ENCODE results near the gene RBBP8. TPM values are rescaled to one million over a fixed set of nuclear protein-coding genes. Genes with fewer than 3 reads are reported as not detected.
A peak's percentile ranks its signal among the peaks of the same experiment; 100 is the strongest.

The RBBP8 gene
- total and polyA plus RNA-seq, 10 of the 15 experiments (the other 5 are each of a cell fraction or from before 2014, with no cell fraction given): 46.2 to 82.3 (median 68.7) TPM

GRCh38 chr18:23069898-23070297, 136.8 kb downstream of the RBBP8 start (continued):
- TF ChIP-seq CUX1 (IDR thresholded peaks at IDR 0.05; ENCODE audit: insufficient replicate concordance, low read depth, low read length) (no peak), TCF7 (IDR thresholded peaks at IDR 0.05; ENCODE audit: borderline replicate concordance) (no peak), POLR2AphosphoS5 (IDR thresholded peaks at IDR 0.05; ENCODE audit: low read length) (no peak), GABPA (IDR thresholded peaks at IDR 0.05; ENCODE audit: low read depth) (no peak), HCFC1 (IDR thresholded peaks at IDR 0.05; ENCODE audit: low read length) (no peak), SRF (IDR thresholded peaks at IDR 0.05; ENCODE audit: low read depth in 2 of 2, low read length in 2 of 2) (no peak), MTA3 (IDR thresholded peaks at IDR 0.05; ENCODE audit: borderline replicate concordance, low read length) (no peak), EZH2 (IDR thresholded peaks at IDR 0.05; ENCODE audit: borderline replicate concordance, control insufficient read depth, low read depth, low read length) (no peak)

GRCh38 chr18:23071285-23071684, 138.2 kb downstream of the RBBP8 start:
- no peaks in the 10 kb centered on the region for H3K79me2 ChIP-seq (ENCODE audit: control insufficient read depth, insufficient read depth, low read length)
- FAIRE-seq: peak; percentile 83
- peak overlapping the region; percentile 3 for H3K27ac ChIP-seq (ENCODE audit: control insufficient read depth, insufficient read depth)
- no peaks in the 10 kb centered on the region for H3K27me3 ChIP-seq (replicated peaks in 1 of 2; ENCODE audit: control insufficient read depth in 2 of 2, insufficient read depth in 2 of 2, low read length in 1 of 2)
- ATAC-seq: peak; percentile 98
- no peaks in the 10 kb centered on the region for H3K9me3 ChIP-seq (replicated peaks; ENCODE audit: control insufficient read depth, insufficient read depth, low read length)
- no peak overlapping the region for H3K4me3 ChIP-seq
- H3K36me3 ChIP-seq (ENCODE audit: control insufficient read depth in 2 of 2, insufficient read depth in 2 of 2, low read length in 1 of 2): no peaks in the 10 kb centered on the region
- peak overlapping the region; percentile 77 for H2AFZ ChIP-seq (ENCODE audit: control insufficient read depth, low read depth, low read length)
- H3K4me2 ChIP-seq (ENCODE audit: control insufficient read depth, insufficient read depth): peak overlapping the region; percentile 39; the same call in 1 of the 2 replicates
- peaks cover 13% of the 10 kb centered on the region for H3K4me1 ChIP-seq (ENCODE audit: control insufficient read depth, insufficient read depth, low read length)
- ChIA-PET CTCF (interaction anchor here (0.7 kb wide), 2 partner anchors 273 to 427 kb away, joined by 3 read pairs; no protein-coding TSS in a partner anchor), SMC1A (ENCODE audit: uncharacterized antibody, unreplicated experiment) (interaction anchor here (1.0 kb wide), 1 partner anchor 14 kb away, joined by 3 read pairs; no protein-coding TSS in a partner anchor), POLR2A (no interaction called here), RAD21 (ENCODE audit: unreplicated experiment) (interaction anchor here (1.2 to 1.5 kb wide), 3 partner anchors 20 to 62 kb away, joined by 3 read pairs; no protein-coding TSS in a partner anchor)
- no TSS peak for BruUV-seq (replicated peaks)
- WGBS (ENCODE audit: insufficient coverage, insufficient replicate concordance, low lambda C conversion rate, missing lambda C conversion rate): 27% methylated on average over 5 of the region's 5 CpGs
- peak; percentile 79 for DNase-seq (ENCODE audit: low read depth, low spot score)
- no peaks in the 10 kb centered on the region for H4K20me1 ChIP-seq (ENCODE audit: control insufficient read depth, insufficient read depth)
- H3K9ac ChIP-seq (ENCODE audit: control insufficient read depth, insufficient read depth, low read length): no peak overlapping the region
- in situ Hi-C loops (cut with MboI): no loop called here
- intact Hi-C loops (cut with micrococcal nuclease; ENCODE audit: unreplicated experiment): no loop called here
- TF ChIP-seq SKIL (IDR thresholded peaks at IDR 0.05; ENCODE audit: low read depth, poor library complexity, severe bottlenecking) (peak; percentile 35), NFIC (IDR thresholded peaks at IDR 0.05; ENCODE audit: low read depth, low read length) (0 out of 2 replicates have a peak, but pooled peaks have one; percentile 35), SPI1 (IDR thresholded peaks at IDR 0.05; ENCODE audit: borderline replicate concordance, insufficient read depth, low read depth, low read length) (peak; percentile 56; the same call in 1 of the 2 replicates), RCOR1 (conservative IDR thresholded peaks at IDR 0.05; ENCODE audit: low read depth, low read length) (no peak), IKZF2 (IDR thresholded peaks at IDR 0.05) (peak in 1 of 2 experiments; percentile 38; a peak in 1 of 4 replicates), TAF1 (IDR thresholded peaks at IDR 0.05; ENCODE audit: borderline replicate concordance, low read depth, low read length) (no peak), LARP7 (IDR thresholded peaks at IDR 0.05) (no peak)
